GM12801 (cell line): ENCODE results near the gene ADH1C.

Source experiments
- CTCF ChIP-seq: IDR thresholded peaks from one replicate; pipeline ENCODE4 v1.5.1; 2011; ENCODE audit warnings: control low read depth; ENCODE audit not compliant: insufficient read length; ENCODE audit errors: extremely low read depth

The ADH1C gene

GRCh38 chr4:99383833-99384392 is 31.4 kb upstream of the ADH1C start:
- TF ChIP-seq CTCF = no peak

- TF ChIP-seq CTCF = no peak
These were observed 30.9 kb upstream of the ADH1C start for GRCh38 chr4:99383399-99383798.

GRCh38 chr4:99382745-99383360 is 30.3 kb upstream of the ADH1C start:
- no peak for TF ChIP-seq CTCF

GRCh38 chr4:99381588-99382175 is 29.1 kb upstream of the ADH1C start:
- no peak for TF ChIP-seq CTCF

GRCh38 chr4:99379571-99379970 is 27.0 kb upstream of the ADH1C start:
- TF ChIP-seq CTCF = no peak

- no peak for TF ChIP-seq CTCF
These were observed 26.3 kb upstream of the ADH1C start for GRCh38 chr4:99378876-99379275.

GRCh38 chr4:99366491-99366890 is 13.9 kb upstream of the ADH1C start:
- no peak for TF ChIP-seq CTCF
